ENCODE results near the gene SLC28A2.

- TF ChIP-seq CTCF (conservative IDR thresholded peaks at IDR 0.05 in 1 of 2, IDR thresholded peaks at IDR 0.05 in 1 of 2; ENCODE audit: extremely low read depth in 1 of 2, insufficient read depth in 1 of 2, low read depth in 1 of 2, low read length in 2 of 2), result no peak
- no peak for TF ChIP-seq EZH2 (IDR thresholded peaks at IDR 0.05; ENCODE audit: borderline replicate concordance, low read length)
These were observed 21.6 kb upstream of the SLC28A2 start for GRCh38 chr15:45230245-45230965.

Data from mammary epithelial cell (primary cell).